GM18858 (cell line): ENCODE results near the gene WIPF3.
"Not testable (repeated sequence)": the region's sequence is repeated elsewhere in the genome, so short reads cannot be mapped to it uniquely, and the experiment has no call there.

Source experiments
- ATAC-seq: cut with Tn5 transposase; IDR thresholded peaks from one replicate; pipeline ENCODE4 v1.9.1; 2021; ENCODE audit not compliant: unreplicated experiment

Gene WIPF3

DNA sequence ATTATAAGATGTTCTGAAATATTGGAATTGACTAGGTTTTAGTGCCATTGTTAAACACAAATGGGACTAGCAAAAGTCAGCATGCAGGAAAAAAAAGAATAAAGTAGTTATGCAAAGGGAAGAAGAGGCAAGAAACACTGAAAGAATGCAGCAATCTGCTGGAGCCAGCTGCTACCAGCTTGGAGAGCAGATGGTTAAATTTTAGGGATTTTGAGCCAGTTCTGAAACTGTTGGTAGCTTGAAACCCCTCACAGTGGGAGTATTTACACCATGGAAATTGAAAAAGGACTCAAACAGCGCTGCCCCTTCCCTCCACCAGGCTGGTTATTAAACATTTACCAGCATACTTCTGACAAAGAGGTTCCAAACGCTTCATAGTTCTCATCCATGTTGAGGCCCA is 142.3 kb downstream of the WIPF3 start:
- ATAC-seq = no peak

DNA sequence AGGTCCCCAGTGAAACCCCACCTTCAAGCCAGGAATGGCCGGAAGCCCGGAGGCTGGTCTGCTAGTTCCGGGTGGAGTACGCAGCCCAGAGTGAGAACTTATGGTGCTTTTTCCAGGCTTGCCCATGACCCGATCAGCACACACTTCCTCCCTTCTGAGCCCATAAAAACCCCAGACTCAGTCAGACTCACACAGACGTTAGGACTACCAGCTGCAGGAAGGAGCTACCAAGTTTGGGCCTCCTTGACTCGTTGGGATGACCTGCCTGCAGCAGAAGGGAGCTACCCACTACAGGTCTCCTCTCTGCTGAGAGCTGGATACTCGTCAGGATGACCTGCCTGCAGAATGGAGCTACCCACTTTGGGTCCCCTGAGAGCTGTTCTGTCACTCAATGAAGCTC is 144.2 kb downstream of the WIPF3 start:
- ATAC-seq = no peak

DNA sequence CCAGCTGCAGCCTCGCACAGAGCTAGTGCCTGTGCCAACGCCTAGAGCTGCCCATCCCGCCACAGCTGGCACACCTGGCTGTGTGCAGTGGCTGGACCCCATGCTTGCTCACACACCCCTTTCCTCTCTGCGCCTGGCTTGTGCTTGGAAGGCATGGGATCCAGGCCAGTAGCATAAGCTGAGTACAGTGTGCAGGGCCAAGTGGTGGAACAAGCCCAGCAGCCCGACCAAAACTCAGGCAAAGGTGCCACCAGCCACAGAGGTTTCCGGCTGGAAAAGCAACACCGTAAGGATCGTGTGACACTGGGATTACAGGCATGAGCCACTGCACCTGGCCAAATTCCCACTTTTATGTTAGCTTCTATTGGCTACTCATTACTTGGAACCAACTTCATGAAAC is 144.9 kb downstream of the WIPF3 start:
- ATAC-seq = no peak

DNA sequence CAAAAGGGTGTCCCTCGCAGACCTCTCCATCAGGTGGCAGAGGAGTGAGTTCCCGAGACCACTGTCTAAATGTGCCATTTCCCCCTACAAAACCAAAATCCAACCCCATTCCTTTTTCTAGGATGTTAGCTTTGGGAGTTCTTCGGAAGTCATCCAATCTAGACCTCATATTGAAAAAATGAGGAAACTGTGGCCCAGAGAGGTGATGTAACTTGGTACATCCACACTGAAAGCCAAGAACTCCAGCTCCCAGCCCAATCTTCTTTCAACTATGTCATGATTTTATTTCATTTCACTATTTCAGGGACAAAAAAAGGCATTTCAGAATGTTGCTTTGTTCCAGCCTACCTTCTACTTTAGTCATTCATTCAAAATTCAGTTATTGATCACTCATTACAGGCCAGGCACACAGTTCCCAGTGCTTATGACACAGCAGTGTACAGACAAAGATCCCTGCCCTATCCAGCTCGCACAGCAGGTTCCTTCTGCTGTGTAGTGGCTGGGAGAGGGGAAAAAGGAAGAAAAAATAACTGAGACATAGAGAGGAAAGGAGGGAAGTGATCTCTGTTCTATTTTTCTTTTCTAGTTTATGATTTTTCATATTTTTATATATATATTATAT is 147.5 kb downstream of the WIPF3 start:
- ATAC-seq = no peak

DNA sequence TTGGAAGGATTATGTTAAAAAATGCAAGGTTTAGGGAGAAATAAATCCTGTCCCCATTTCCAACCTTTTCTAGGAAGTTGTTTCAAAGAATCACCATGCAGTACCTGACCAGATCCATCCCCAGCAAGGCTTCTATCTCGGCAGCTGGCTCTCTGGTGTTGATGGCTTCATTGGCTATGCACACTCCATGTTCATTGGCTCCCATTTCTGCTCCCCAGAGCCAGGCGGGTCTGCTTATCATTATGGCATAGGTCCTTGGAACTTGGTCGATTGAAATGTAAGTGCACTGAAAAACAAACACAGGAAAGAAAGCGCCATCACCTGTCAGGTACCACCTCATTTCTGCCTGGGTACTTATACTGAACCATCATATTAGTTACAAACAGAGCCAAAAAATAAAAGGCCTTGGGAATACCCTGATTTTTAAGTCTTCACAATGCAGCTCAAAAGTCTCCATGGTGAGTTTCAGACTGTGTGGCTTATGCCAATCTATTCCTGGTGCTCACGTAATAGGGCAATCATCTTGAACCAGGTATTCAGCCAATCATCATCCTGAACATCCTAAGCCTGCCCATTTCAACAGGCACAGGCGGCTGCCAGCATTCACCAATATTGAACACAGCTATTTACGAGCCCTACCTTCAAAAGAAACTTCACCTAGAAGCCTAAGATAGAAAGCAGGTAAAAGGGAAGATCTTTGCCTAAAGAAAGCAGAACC is 148.9 kb downstream of the WIPF3 start:
- ATAC-seq = no peak

DNA sequence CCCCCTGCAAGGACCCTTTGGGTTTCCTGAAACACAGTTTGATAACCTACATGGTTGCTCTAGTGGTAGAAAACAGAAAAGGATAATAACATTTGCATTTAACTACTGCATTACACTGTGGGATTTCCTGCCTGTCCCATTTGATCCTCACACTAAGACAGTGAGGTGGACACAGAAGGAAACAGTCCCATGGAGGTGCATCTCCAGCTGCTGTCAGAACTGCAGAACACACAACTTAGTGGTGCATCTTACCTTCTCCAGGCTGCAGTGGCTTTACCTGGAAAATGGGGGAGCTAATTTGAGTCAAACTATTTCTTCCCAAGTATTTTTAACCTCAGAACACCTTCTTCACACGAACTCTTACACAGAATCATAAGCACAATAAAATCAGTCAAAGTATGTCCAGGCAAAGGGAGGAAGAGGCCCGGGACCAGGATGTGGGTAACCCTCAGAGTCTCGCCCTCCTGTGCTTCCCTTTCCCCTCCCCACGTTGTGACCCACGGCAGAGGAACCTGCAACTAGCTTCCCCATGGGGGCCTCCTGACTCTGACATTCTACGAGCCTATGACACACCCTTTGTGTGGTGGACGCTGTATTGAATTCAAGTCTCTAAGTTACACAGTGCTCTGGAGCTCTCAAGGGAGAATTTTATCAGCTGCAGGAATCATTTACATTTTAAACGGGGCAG is 149.6 kb downstream of the WIPF3 start:
- ATAC-seq = peak; percentile 44

DNA sequence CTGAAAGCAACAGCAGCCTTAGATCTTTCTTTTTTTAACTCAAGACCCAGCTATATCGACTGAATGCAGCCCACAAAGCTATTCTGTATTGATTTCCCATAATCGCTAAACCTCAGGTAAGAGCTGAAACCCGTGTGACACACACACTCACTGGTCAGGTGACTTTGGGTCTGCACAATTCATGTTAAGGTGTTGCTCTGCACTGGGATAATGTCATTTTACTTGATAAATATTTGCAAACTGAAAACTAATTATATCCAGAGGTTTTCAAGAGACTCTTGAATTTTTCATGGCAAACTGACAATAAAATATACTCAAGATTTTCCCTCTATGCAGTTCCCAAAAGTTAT is 150.2 kb downstream of the WIPF3 start:
- ATAC-seq = no peak

DNA sequence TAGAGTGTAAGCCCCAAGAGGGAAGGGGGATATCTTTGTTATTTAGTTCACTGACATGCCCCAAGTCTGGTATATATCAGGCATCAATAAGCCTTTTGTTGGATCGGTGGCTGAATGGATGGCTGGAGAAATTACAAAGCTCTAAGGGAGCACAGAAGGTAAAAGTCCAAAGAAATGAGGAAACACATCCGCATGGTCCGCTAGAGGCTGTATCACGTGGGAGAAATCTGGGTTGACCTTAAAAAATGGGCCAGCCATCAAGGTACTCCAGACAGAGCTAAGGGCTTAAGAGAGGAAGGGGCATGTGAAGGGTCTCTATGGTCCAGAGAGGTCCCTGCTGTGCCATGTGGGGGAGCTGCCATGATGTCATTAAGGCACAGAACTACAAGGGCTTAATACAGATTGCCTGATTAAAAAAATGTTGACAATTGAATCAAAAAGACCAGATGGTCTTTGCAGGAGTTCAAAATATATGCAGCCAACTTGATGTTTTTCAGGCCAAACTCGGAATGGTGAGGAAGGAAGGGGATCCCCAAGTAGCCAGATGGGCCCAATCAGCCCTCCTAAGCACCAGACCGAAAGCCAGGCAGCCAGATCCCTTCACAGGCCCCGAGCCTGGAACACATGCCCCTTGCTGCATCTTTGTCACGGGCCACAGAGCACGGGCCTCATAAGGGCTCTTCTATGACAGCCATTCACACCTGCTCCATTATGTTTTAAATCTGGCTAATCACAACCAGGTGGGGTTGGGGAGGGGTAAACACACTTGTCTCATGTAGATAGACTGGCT is 151.4 kb downstream of the WIPF3 start:
- no peak for ATAC-seq

DNA sequence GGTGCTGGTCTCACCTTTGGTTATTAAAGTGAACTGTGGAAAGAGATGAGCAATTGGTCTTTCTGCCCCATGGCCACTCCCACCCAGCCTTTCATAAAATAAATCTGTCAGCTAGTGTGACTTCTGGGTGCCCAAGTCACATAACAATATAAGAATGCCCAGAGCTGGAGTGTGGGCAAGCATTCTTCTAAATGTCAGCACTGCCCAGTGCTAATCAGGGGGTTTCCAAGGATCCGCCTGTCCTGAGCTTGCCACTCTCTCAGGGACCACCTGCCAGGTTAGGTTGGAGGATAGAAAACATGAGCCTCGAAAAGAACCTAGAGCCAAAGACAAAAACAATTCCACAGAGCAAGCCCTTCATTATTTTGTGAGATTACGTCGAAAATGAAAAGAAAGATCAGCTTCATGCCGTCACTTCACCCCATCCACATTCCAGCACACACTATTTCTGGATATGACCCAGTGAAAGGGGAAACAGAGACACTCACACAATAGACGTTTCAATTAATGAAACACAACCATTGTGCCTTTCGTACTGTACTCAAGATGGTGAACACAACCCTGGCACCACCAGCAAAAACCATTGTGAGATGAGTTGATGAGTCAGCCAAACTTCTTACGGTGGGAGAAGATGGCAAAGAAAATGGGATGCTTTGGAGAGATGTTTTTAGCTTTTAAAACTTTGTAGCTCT is 152.5 kb downstream of the WIPF3 start:
- ATAC-seq = no peak

DNA sequence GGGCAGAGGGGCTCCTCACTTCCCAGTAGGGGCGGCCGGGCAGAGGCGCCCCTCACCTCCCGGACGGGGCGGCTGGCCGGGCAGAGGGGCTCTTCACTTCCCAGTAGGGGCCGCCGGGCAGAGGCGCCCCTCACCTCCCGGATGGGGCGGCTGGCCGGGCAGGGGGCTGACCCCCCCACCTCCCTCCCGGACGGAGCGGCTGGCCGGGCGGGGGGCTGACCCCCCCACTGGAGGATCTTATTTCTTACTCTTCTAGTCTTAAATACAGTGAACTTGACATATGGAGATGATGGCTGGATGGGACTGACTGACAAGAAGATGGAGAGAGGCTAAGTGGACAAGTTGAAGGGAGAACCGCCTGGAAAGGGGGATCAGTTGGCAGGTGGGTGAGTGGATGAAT is 155.3 kb downstream of the WIPF3 start:
- ATAC-seq = not testable (repeated sequence)

DNA sequence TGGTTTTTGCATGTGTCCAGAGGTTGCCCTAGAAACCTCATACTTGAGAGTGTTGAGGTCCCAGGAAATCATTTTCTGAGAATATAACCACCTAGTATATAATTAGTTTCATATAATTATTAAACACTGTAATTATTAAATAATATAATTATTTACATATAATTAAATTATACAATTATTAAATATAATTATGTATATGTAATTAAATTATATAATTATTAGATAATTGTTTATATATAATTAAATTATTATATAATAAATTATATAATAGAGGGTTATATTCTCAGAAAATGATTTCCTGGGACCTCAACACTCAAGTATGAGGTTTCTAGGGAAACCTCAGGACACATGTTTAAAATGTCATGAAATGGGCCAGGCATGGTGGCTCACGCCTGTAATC is 155.7 kb downstream of the WIPF3 start:
- ATAC-seq = no peak

DNA sequence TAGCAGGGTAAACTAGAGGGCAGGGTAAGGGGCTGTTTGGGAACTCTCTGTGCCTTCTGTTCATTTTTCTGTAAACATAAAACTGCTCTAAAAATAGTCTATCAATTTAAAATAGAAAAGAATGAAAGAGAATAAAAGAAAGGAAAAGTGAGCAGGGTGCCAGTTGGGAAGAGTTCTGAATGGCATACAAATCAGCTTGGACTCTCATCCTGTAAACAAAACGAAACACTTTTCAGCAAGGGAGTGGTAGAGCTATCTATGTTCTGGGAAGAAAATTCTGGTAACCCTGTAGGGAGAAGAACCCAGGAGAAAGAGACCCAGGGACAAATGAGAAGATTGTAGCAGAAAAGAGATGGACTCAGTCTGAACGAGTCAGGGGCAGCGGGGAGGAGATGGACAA is 158.7 kb downstream of the WIPF3 start:
- no peak for ATAC-seq
